Measurements from ENCODE around the gene MINDY1.

GRCh38 chr1:151009674-151010345, 3.1 kb upstream of the MINDY1 start:
- TF ChIP-seq POLR2A (IDR thresholded peaks at IDR 0.05; ENCODE audit: low read depth, low read length) (no peak), ZNF24 (IDR thresholded peaks at IDR 0.05) (no peak), FOXM1 (IDR thresholded peaks at IDR 0.05; ENCODE audit: low read depth, low read length) (no peak)
